ENCODE data around the gene DDX10.

Gene DDX10

DNA sequence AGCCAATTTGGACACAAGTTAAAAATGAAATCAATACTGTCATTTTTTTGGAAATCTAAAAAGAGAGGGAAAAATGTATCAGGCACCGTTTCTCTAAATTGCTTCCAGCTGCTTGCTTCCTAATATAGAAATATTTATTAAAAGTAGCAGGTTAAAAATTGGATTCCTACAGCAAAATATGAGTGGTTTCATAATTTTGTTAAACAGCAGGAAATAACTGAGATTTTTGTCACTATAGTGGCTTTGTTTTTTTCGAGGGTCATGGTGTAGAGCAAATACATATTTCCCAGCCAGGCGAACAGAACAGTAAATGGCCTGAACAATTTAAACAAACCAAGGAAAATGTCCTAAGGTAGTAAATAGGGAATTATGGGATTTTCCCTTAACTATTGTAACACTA lies 159.7 kb downstream of the DDX10 start:
- H3K4me3 ChIP-seq (ENCODE audit: low read depth, low read length): no peak overlapping the region
- no peak for DNase-seq (ENCODE audit: low read depth)
- TF ChIP-seq, protein P1, sequence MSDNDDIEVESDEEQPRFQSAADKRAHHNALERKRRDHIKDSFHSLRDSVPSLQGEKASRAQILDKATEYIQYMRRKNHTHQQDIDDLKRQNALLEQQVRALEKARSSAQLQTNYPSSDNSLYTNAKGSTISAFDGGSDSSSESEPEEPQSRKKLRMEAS (IDR thresholded peaks at IDR 0.05; ENCODE audit: low read depth, low read length): no peak
- TF ChIP-seq, protein P2, sequence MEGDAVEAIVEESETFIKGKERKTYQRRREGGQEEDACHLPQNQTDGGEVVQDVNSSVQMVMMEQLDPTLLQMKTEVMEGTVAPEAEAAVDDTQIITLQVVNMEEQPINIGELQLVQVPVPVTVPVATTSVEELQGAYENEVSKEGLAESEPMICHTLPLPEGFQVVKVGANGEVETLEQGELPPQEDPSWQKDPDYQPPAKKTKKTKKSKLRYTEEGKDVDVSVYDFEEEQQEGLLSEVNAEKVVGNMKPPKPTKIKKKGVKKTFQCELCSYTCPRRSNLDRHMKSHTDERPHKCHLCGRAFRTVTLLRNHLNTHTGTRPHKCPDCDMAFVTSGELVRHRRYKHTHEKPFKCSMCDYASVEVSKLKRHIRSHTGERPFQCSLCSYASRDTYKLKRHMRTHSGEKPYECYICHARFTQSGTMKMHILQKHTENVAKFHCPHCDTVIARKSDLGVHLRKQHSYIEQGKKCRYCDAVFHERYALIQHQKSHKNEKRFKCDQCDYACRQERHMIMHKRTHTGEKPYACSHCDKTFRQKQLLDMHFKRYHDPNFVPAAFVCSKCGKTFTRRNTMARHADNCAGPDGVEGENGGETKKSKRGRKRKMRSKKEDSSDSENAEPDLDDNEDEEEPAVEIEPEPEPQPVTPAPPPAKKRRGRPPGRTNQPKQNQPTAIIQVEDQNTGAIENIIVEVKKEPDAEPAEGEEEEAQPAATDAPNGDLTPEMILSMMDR (IDR thresholded peaks at IDR 0.05; ENCODE audit: low read depth, low read length): no peak
- no peak for TF ChIP-seq POLR2A (IDR thresholded peaks at IDR 0.05; ENCODE audit: extremely low read depth, insufficient read length)
- TF ChIP-seq MYC (IDR thresholded peaks at IDR 0.05; ENCODE audit: low read depth, low read length): no peak

DNA sequence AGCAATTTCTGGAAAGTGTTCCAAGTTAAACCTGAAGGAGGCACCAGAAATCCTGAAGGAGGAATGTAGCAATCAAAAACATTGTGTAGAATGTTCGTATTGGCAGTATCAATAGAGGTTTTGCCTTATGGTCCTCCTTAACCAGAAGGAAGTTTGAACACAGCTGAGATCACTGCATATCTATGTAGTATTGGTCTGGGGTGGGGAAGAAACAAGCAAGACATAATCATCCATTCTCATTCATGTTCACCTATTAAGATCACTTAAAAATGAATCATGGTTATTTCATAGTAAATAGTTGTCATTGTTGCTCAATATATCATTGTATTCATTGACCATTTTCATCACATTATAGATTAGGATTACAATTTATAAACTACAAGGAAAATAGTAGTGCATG lies 160.5 kb downstream of the DDX10 start:
- no peak overlapping the region for H3K4me3 ChIP-seq (ENCODE audit: low read depth, low read length)
- no peak for TF ChIP-seq POLR2A (IDR thresholded peaks at IDR 0.05; ENCODE audit: extremely low read depth, insufficient read length)
- TF ChIP-seq, protein P1 (IDR thresholded peaks at IDR 0.05; ENCODE audit: low read depth, low read length): no peak
- TF ChIP-seq MYC (IDR thresholded peaks at IDR 0.05; ENCODE audit: low read depth, low read length): no peak
- TF ChIP-seq, protein P2 (IDR thresholded peaks at IDR 0.05; ENCODE audit: low read depth, low read length): no peak
- DNase-seq (ENCODE audit: low read depth): no peak

DNA sequence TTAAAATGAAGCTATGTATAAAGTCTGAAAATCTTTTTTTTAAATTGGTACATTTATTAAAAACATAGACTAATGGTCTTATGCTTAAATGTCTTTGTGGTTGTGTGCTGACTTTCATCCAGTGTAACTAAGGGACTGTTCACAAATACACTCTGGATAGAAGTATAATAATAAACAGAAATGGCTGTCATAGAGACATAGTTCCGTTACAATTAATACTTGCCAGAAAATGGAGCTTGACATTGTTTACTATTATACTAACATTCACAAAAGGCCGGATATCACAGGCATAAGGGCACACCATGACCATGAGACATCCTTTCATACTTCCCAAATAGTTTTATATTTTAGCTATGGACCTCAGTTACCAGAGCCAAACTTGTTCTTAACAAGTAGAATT lies 161.3 kb downstream of the DDX10 start:
- TF ChIP-seq POLR2A (IDR thresholded peaks at IDR 0.05; ENCODE audit: extremely low read depth, insufficient read length): no peak
- TF ChIP-seq, protein P2 (IDR thresholded peaks at IDR 0.05; ENCODE audit: low read depth, low read length): no peak
- TF ChIP-seq MYC (IDR thresholded peaks at IDR 0.05; ENCODE audit: low read depth, low read length): no peak
- no peak for DNase-seq (ENCODE audit: low read depth)
- H3K4me3 ChIP-seq (ENCODE audit: low read depth, low read length): no peak overlapping the region

DNA sequence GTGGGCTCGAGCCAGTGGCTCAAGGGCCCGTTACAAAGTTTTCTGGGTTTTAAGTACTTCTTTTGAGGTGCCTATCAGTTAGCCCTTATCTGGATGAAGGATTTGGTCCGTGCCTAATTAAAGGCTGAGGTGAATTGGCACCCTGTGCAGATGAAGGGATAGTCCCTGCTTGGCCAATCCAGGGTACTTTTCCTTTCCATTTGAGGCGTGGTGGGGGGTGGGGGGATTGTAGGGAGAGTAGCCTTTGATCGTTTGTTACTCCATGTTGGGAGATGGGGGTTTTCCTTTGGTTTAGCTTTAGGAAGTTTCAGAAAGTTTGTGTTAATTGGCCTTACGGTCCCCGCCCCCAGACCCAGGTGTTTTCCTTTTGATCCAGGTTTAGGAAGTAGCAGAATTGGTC lies 170.8 kb downstream of the DDX10 start:
- no peak overlapping the region for H3K4me3 ChIP-seq (ENCODE audit: low read depth, low read length)
- no peak for DNase-seq (ENCODE audit: low read depth)
- TF ChIP-seq, protein P2 (IDR thresholded peaks at IDR 0.05; ENCODE audit: low read depth, low read length): no peak
- TF ChIP-seq MYC (IDR thresholded peaks at IDR 0.05; ENCODE audit: low read depth, low read length) (no peak), POLR2A (IDR thresholded peaks at IDR 0.05; ENCODE audit: extremely low read depth, insufficient read length) (no peak)
- TF ChIP-seq, protein P1 (IDR thresholded peaks at IDR 0.05; ENCODE audit: low read depth, low read length): no peak

DNA sequence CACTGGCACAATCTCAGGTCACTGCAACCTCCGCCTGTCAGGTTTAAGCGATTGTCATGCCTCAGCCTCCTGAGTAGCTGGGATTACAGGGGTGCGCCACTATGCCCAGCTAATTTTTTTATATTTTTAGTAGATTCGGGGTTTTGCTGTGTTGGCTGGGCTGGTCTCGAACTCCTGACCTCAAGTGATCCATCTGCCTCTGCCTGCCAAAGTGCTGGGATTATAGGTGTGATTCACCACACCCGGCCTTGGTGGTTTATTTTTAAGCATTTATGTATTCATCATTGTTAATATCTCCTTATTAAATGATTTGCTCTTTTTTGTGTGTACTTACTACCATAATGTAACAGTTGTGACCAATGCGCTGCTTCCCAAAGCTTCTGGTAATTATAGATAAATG lies 171.7 kb downstream of the DDX10 start:
- TF ChIP-seq MYC (IDR thresholded peaks at IDR 0.05; ENCODE audit: low read depth, low read length): no peak
- no peak for TF ChIP-seq POLR2A (IDR thresholded peaks at IDR 0.05; ENCODE audit: extremely low read depth, insufficient read length)
- TF ChIP-seq, protein P1 (IDR thresholded peaks at IDR 0.05; ENCODE audit: low read depth, low read length): no peak
- TF ChIP-seq, protein P2 (IDR thresholded peaks at IDR 0.05; ENCODE audit: low read depth, low read length): no peak
- DNase-seq (ENCODE audit: low read depth): no peak
- no peak overlapping the region for H3K4me3 ChIP-seq (ENCODE audit: low read depth, low read length)

Measured in NB4 (cell line).